Chondrocyte (in vitro differentiated cells): ENCODE results near the gene DOC2A. TPM values are rescaled to one million over a fixed set of nuclear protein-coding genes. Genes with fewer than 3 reads are reported as not detected.

ENCODE experiments used
- DNase-seq: peaks from one replicate; pipeline ENCODE4 v3.0.0; 2021; ENCODE audit warnings: mixed read lengths, low spot score
- H3K27ac Mint-ChIP-seq: one replicate; pipeline ENCODE4 v1.8.0; 2021; ENCODE audit warnings: mild to moderate bottlenecking, moderate library complexity, mixed read lengths; ENCODE audit not compliant: unreplicated experiment
- H3K27me3 Mint-ChIP-seq: 2 replicates; pipeline ENCODE4 v1.8.0; 2021; ENCODE audit warnings: low read depth, mixed read lengths
- H3K36me3 Mint-ChIP-seq: 2 replicates; pipeline ENCODE4 v1.8.0; 2021; ENCODE audit warnings: low read depth, mixed read lengths
- H3K4me1 Mint-ChIP-seq: 2 replicates; pipeline ENCODE4 v1.8.0; 2021; ENCODE audit warnings: low read depth, mild to moderate bottlenecking, mixed read lengths
- H3K4me3 Mint-ChIP-seq: one replicate; pipeline ENCODE4 v1.8.0; 2021; ENCODE audit warnings: mild to moderate bottlenecking, moderate library complexity, mixed read lengths; ENCODE audit not compliant: unreplicated experiment
- H3K9me3 Mint-ChIP-seq: 2 replicates; pipeline ENCODE4 v1.8.0; 2021; ENCODE audit warnings: low read depth, mixed read lengths
- CTCF ChIP-seq: fragments of 200-600 bp; sonication (generic); IDR thresholded peaks from 2 replicates; pipeline ENCODE4 v1.5.0; 2021; ENCODE audit warnings: antibody characterized with exemption, mild to moderate bottlenecking, moderate library complexity
- total RNA-seq: library from RNA; stranded (reverse); gene quantifications from 3 replicates; pipeline ENCODE4 v1.2.1, GENCODE V29; 2021

DOC2A gene
- total RNA-seq, 1 donor from 2014 or later: 0.15 TPM

DNA sequence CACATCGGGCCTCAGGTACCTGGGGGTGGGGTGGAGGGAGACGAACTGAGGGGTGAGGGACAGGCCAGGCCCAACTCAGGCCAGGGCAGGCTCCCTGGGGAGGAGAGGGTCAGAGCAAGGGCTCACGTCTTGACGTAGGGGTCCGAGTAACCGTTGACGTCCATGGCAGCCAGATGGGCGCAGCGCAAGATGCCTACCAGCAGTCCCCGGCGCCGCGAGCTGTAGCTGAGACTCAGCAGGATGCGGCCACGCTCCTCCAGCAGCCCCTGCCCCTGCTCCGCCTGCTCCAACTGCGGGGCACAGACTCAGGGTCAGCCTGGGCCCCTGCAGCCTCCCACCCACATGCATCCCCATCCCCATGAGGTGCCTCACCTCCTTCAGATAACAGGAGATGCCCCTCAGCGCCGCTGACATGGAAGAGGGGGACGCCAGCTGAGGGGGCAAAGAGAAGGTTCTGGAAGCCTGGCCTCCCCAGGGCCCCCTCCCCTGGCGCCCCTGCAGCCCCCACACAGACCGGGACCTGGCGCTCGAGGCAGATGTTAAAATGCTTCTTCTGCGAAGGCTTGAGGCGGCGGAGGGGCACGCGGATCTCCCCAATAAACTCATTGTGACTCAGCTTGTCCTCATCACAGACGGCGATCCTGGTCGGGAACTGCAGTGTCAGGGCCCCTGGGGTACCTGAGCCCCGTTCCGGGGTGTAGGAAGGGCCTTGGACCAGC, 4.0 kb downstream of the DOC2A start:
- H3K36me3 Mint-ChIP-seq: no peaks in the 10 kb centered on the region
- peaks cover 11% of the 10 kb centered on the region for H3K27me3 Mint-ChIP-seq
- no peak overlapping the region for H3K27ac Mint-ChIP-seq
- no peaks in the 10 kb centered on the region for H3K9me3 Mint-ChIP-seq
- peak; percentile 93 for DNase-seq
- H3K4me1 Mint-ChIP-seq: peaks cover 5% of the 10 kb centered on the region
- no peak overlapping the region for H3K4me3 Mint-ChIP-seq
- TF ChIP-seq CTCF: no peak

DNA sequence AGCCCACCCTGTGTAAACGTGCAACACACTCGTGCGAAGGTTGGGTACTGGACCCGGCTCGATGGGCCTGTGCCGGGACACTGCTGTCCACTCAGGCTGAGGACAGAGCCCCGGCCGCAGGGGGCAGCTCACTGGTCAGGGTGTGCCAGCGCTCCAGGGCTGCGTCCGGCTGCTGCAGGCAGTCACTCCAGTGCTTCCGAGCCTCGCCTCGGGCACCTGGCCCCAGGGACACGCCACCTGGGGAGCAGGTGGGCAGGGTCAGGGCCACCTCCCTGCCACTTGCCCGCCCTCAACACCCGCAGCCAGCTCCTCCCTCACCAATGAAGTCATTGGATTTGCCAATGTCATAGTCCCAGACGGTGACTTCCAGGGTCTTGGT, 4.7 kb downstream of the DOC2A start:
- peak; percentile 90 for DNase-seq
- Mint-ChIP-seq H3K27ac (no peak overlapping the region), H3K36me3 (no peaks in the 10 kb centered on the region), H3K4me1 (peaks cover 4% of the 10 kb centered on the region), H3K4me3 (no peak overlapping the region), H3K27me3 (peaks cover 11% of the 10 kb centered on the region), H3K9me3 (no peaks in the 10 kb centered on the region)
- no peak for TF ChIP-seq CTCF

DNA sequence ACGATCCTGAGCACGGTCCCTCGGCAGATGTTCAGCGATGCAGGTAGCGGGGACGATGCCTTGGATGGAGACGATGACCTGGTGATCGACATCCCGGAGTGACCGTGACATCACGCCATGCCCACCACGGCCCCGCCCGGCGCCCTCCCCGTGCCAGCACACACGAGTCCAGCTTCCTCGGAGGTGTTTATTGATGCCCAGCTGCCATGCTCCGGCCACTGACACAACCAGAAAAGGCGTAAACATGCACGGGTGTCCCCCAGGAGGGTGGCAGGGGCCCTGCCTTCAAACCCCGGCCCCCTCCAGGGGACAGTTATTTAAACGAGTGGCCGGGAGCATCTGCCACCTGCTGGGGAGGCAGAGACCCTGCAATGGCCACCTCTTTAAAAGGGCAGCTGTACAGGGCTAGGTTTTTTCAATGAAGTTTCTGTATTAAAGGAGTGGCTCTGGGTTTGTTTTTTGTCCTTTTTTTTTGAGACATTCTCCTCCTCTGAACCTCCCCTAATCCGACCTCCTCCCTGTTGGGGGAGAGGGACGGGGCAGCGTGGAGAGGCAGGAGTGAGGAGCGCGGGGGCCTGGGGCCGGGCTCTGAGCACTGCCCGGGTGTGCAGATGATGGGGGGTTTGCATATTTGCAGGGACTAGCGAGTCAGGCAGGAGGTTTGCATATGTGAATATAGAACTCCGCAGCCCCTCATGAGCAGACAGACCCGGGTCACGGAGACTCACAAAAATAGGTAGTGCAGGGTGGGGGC, 5.3 kb downstream of the DOC2A start:
- no peak for DNase-seq
- peaks cover 2% of the 10 kb centered on the region for H3K4me1 Mint-ChIP-seq
- H3K27ac Mint-ChIP-seq: no peak overlapping the region
- H3K9me3 Mint-ChIP-seq: no peaks in the 10 kb centered on the region
- H3K36me3 Mint-ChIP-seq: no peaks in the 10 kb centered on the region
- peaks cover 10% of the 10 kb centered on the region for H3K27me3 Mint-ChIP-seq
- H3K4me3 Mint-ChIP-seq: no peak overlapping the region
- TF ChIP-seq CTCF: peak; percentile 86

- Mint-ChIP-seq H3K4me3 (no peak overlapping the region), H3K27me3 (peaks cover 4% of the 10 kb centered on the region), H3K27ac (no peak overlapping the region), H3K36me3 (no peaks in the 10 kb centered on the region), H3K4me1 (no peaks in the 10 kb centered on the region), H3K9me3 (no peaks in the 10 kb centered on the region)
- TF ChIP-seq CTCF: no peak
- DNase-seq: no peak
Measured at GRCh38 chr16:30004811-30005242, 6.0 kb downstream of the DOC2A start.

GRCh38 chr16:30004424-30004776, 6.4 kb downstream of the DOC2A start:
- no peak for TF ChIP-seq CTCF
- Mint-ChIP-seq H3K36me3 (peaks cover 3% of the 10 kb centered on the region), H3K27ac (no peak overlapping the region), H3K9me3 (no peaks in the 10 kb centered on the region), H3K4me1 (no peaks in the 10 kb centered on the region), H3K4me3 (no peak overlapping the region), H3K27me3 (peaks cover 1% of the 10 kb centered on the region)
- DNase-seq: no peak
